CD4-positive, CD25-positive, alpha-beta regulatory T cell (primary cell): Measurements from ENCODE around the gene SLC6A6. TPM values are rescaled to one million over a fixed set of nuclear protein-coding genes. Genes with fewer than 3 reads are reported as not detected.
"Not testable (repeated sequence)": the region's sequence is repeated elsewhere in the genome, so short reads cannot be mapped to it uniquely, and the experiment has no call there.

Experiments used
- ATAC-seq, 2 donors: fragments of 150-1000 bp; cut with Tn5 transposase; one replicate each; pipeline ENCODE4 v1.10.0; 2021; ENCODE audit warnings: low read depth in 2 of 2, moderate number of reproducible peaks in 2 of 2, moderate library complexity in 1 of 2
- DNase-seq, 3 donors: peaks; one replicate each; pipeline versions ENCODE4 v3.0.0 to v3.0.0-alpha.2; 2012 to 2022; ENCODE audit warnings: mixed read lengths in 1 of 3
- H3K27ac ChIP-seq: one replicate; pipeline ENCODE4 v1.7.0; 2013; ENCODE audit warnings: mild to moderate bottlenecking, low read length; ENCODE audit not compliant: insufficient read depth, poor library complexity, severe bottlenecking
- H3K27me3 ChIP-seq: one replicate; pipeline ENCODE4 v1.7.0; 2013; ENCODE audit warnings: low read length; ENCODE audit not compliant: control insufficient read depth, insufficient read depth
- H3K36me3 ChIP-seq: one replicate; pipeline ENCODE4 v1.7.0; 2013; ENCODE audit warnings: mild to moderate bottlenecking, low read length, moderate library complexity; ENCODE audit not compliant: control insufficient read depth, insufficient read depth
- H3K4me1 ChIP-seq: 2 replicates; pipeline ENCODE4 v1.7.0; 2013; ENCODE audit warnings: mild to moderate bottlenecking, low read length; ENCODE audit not compliant: insufficient read depth, control insufficient read depth, poor library complexity, severe bottlenecking
- H3K4me3 ChIP-seq: one replicate; pipeline ENCODE4 v1.7.0; 2013; ENCODE audit warnings: low read depth, mild to moderate bottlenecking, low read length, moderate library complexity
- H3K9me3 ChIP-seq, 2 experiments: 1 replicate in 1 of 2; 2 replicates in 1 of 2; pipeline ENCODE4 v1.7.0; 2013; ENCODE audit warnings: low read length in 2 of 2, mild to moderate bottlenecking in 1 of 2, moderate library complexity in 1 of 2; ENCODE audit not compliant: control insufficient read depth in 2 of 2
- H3K27ac Mint-ChIP-seq, 3 donors: one replicate each; pipeline ENCODE4 v1.8.0; 2020 to 2022; ENCODE audit warnings: mild to moderate bottlenecking in 3 of 3, mixed read lengths in 3 of 3, moderate library complexity in 2 of 3
- H3K27me3 Mint-ChIP-seq: one replicate; pipeline ENCODE4 v1.8.0; 2022; ENCODE audit warnings: mild to moderate bottlenecking, mixed read lengths
- H3K36me3 Mint-ChIP-seq: one replicate; pipeline ENCODE4 v1.8.0; 2020; ENCODE audit warnings: mixed read lengths
- H3K4me1 Mint-ChIP-seq, 4 donors: one replicate each; pipeline ENCODE4 v1.8.0; 2020 to 2022; ENCODE audit warnings: mixed read lengths in 4 of 4, mild to moderate bottlenecking in 1 of 4
- H3K4me3 Mint-ChIP-seq, 4 donors: one replicate each; pipeline ENCODE4 v1.8.0; 2020 to 2022; ENCODE audit warnings: mild to moderate bottlenecking in 4 of 4, mixed read lengths in 4 of 4, moderate library complexity in 3 of 4
- H3K9me3 Mint-ChIP-seq, 7 donors: one replicate each; pipeline ENCODE4 v1.8.0; 2020 to 2022; ENCODE audit warnings: mixed read lengths in 7 of 7, mild to moderate bottlenecking in 3 of 7, moderate library complexity in 2 of 7
- polyA plus RNA-seq, 4 donors: library from polyadenylated mRNA; unstranded; fragments of 300-500 nt; fragmentation: Illumina TruSeq; gene quantifications; one replicate each; pipeline ENCODE4 v1.2.3, GENCODE V29; 2021
- total RNA-seq: library from RNA; stranded (reverse); gene quantifications from one replicate; pipeline ENCODE4 v1.2.3, GENCODE V29; 2022

Gene SLC6A6
- total and polyA plus RNA-seq, 5 donors from 2014 or later: 6.9 to 73.3 (median 9.1) TPM

DNA sequence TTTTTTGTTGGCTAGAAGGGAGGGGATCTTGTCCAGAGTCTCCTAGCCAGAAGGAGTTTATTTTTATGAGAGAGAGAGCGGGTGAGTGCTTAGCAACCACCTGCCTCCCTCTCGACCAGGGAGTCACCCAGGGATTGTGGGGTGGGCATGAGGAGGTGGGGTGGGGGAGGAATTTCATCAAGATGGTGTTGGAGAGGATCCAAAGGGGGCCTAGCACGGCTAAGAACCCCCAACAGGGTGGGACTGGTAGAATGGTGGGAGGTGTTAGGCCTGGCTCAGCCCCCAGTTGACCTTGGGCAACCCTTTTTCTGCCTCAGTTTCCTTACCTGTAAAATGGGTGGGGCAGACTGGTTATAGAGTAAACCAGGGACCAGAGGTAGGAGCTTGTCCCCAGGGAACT lies 1.8 kb downstream of the SLC6A6 start:
- Histone ChIP-seq H3K4me1 (peaks cover 54% of the 10 kb centered on the region), H3K9me3 (no peaks in the 10 kb centered on the region), H3K27me3 (no peaks in the 10 kb centered on the region), H3K27ac (peak overlapping the region; percentile 45), H3K36me3 (peaks cover 12% of the 10 kb centered on the region), H3K4me3 (peak overlapping the region; percentile 94)
- Mint-ChIP-seq H3K27ac (peak overlapping the region in 2 of 3 donors; percentile 81 to 100), H3K36me3 (peaks cover 16% of the 10 kb centered on the region), H3K4me1 (peaks cover 15 to 66% (median 43%) of the 10 kb centered on the region in 4 donors), H3K4me3 (peak overlapping the region; percentile 98 to 100 (median 100)), H3K27me3 (no peaks in the 10 kb centered on the region), H3K9me3 (no peaks in the 10 kb centered on the region)
- ATAC-seq: no peak
- DNase-seq: no peak

DNA sequence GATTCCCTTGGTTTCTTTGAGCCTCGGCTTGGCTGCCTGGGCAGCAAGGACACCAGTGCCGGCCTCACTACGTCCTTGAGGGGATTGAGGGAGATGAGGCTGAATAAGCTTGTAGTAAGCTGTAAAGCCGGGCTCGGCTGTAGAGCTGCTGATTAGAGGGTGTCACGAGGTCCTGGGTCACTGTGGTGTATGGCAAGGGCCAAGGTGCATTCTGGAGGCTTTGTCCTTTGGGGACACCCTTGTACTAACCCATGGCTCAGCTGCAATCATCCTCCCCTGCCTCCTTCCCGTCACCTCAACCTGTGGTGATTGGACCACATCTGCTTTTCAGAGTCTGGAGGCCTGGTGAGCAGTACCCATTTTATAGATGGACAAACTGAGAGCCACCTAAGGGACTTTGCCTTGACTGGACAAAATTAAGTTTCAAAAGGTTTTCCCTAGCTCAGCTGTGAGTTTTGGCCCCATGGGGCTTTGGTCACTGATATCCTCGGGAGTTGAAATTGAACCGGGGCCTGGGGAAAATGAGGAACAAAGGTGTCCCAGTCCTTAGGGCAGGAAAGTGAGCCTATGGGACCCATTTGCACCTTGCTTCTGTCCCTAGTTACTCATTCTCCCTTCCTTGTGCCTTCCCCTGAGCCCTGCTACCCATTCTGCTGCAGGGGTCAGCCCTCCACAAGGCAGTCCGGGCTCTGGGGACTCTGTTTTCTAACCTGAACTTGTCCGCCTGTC lies 2.4 kb downstream of the SLC6A6 start:
- peaks cover 58% of the 10 kb centered on the region for H3K4me1 ChIP-seq
- DNase-seq (no peak), ATAC-seq (no peak)
- H3K4me1 Mint-ChIP-seq: peaks cover 15 to 71% (median 46%) of the 10 kb centered on the region in 4 donors
- H3K9me3 ChIP-seq: no peaks in the 10 kb centered on the region
- H3K4me3 Mint-ChIP-seq: peak overlapping the region; percentile 98 to 100 (median 100)
- H3K36me3 ChIP-seq: peaks cover 13% of the 10 kb centered on the region
- H3K4me3 ChIP-seq: peak overlapping the region; percentile 94
- no peaks in the 10 kb centered on the region for H3K27me3 Mint-ChIP-seq
- H3K27ac ChIP-seq: no peak overlapping the region
- peaks cover 16% of the 10 kb centered on the region for H3K36me3 Mint-ChIP-seq
- H3K27ac Mint-ChIP-seq: peak overlapping the region; percentile 75 to 90 (median 82)
- H3K27me3 ChIP-seq: no peaks in the 10 kb centered on the region
- H3K9me3 Mint-ChIP-seq: no peaks in the 10 kb centered on the region

DNA sequence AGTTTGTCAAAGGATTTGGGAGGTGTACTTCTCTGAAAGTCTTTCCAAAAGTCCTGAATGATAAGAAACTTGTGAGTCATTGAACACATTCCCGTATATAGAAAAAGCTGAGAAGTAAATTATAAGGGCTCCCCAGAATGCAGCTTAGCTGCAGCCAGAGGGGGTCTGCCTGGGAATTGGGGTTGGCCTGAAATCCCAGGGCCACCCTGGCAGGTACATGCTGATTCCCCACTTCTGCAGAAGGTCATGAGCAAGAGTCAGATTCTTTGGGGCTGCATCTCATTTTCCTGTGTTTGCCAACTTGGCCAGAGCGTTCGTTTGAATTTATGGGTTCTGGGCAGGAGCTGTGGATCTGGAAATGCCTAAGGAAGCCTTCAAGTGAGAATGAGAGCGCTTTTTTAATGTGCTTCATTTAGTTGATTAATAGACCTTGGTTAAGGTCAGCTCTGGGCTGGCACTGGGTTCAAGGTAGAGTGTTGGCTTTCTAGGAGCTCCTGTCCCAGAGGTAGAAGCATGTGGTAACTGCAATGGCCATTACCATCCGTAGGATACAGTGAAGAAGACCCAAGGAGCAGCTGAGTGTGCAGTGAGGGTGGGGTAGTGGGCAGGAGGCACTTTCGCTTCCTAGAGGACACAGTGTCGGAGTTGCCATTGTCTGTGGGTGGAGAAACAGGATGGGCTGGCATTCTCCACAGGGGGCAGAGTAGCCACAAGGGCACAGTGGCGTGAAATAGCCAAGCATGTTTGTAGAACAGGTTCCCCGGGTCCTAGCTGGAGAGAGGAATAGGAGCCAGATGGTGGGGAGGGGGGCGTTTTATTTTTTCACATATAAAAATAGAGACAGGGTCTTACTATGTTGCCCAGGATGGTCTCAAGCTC lies 3.2 kb downstream of the SLC6A6 start:
- Histone ChIP-seq H3K9me3 (no peaks in the 10 kb centered on the region), H3K27me3 (no peaks in the 10 kb centered on the region), H3K27ac (no peak overlapping the region), H3K36me3 (peaks cover 15% of the 10 kb centered on the region), H3K4me1 (peaks cover 63% of the 10 kb centered on the region), H3K4me3 (peak overlapping the region; percentile 94)
- Mint-ChIP-seq H3K27ac (peak overlapping the region; percentile 75 to 90 (median 82)), H3K4me3 (peak overlapping the region; percentile 12 to 100 (median 94)), H3K36me3 (peaks cover 16% of the 10 kb centered on the region), H3K27me3 (no peaks in the 10 kb centered on the region), H3K4me1 (peaks cover 15 to 76% (median 50%) of the 10 kb centered on the region in 4 donors), H3K9me3 (no peaks in the 10 kb centered on the region)
- ATAC-seq (no peak), DNase-seq (no peak)

DNA sequence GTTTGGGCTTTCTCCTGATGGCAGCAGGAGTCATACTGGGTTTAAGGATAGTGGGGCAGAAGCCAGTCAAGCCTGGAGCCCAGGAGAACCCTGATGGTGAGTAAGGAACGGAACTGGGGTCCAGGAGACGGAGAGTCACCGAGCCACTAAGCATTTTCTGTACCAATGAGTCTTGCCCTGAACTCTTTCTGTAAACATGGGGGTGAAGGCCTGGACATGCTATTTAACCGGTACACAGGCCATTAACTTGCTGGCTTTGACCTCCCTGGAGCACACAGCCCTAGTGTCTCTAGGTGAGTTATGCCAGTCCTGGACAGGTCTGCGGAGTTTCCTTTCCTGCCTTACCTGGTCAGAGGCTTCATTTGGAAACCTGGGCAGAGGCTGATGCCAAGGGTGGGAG lies 3.9 kb downstream of the SLC6A6 start:
- Mint-ChIP-seq H3K9me3 (no peaks in the 10 kb centered on the region), H3K4me1 (peaks cover 15 to 79% (median 55%) of the 10 kb centered on the region in 4 donors), H3K36me3 (peaks cover 19% of the 10 kb centered on the region), H3K4me3 (peak overlapping the region; percentile 28 to 100 (median 63)), H3K27ac (peak overlapping the region in 2 of 3 donors; percentile 46 to 75), H3K27me3 (no peaks in the 10 kb centered on the region)
- Histone ChIP-seq H3K27ac (no peak overlapping the region), H3K9me3 (no peaks in the 10 kb centered on the region), H3K4me1 (peaks cover 66% of the 10 kb centered on the region), H3K36me3 (peaks cover 22% of the 10 kb centered on the region), H3K27me3 (no peaks in the 10 kb centered on the region), H3K4me3 (no peak overlapping the region)
- ATAC-seq (no peak), DNase-seq (no peak)

DNA sequence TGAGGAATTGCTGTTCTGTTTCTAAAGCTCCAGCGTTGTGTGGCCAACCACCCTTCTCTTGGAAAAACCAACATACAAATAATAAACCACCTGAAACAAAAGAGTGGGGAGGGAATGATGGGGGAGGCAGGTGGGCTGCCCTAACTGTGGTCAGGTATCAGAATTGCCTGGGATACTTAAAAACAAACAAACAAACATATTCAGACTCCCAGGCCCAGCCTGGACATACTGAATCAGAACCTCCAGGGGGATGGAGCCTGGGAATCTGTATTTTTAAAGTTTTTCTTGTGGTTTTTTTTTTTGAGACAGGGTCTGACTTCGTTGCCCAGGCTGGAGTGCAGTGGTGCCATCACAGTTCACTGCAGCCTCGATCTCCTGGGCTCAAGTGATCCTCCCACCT lies 4.4 kb downstream of the SLC6A6 start:
- peaks cover 64% of the 10 kb centered on the region for H3K4me1 ChIP-seq
- ATAC-seq (no peak), DNase-seq (no peak)
- Mint-ChIP-seq H3K27me3 (no peaks in the 10 kb centered on the region), H3K9me3 (no peaks in the 10 kb centered on the region), H3K4me1 (peaks cover 15 to 79% (median 53%) of the 10 kb centered on the region in 4 donors), H3K27ac (peak overlapping the region in 2 of 3 donors; percentile 46 to 75), H3K36me3 (peaks cover 21% of the 10 kb centered on the region), H3K4me3 (peak overlapping the region in 3 of 4 donors; percentile 28 to 100 (median 90))
- H3K4me3 ChIP-seq: no peak overlapping the region
- H3K27ac ChIP-seq: no peak overlapping the region
- H3K36me3 ChIP-seq: peaks cover 24% of the 10 kb centered on the region
- no peaks in the 10 kb centered on the region for H3K27me3 ChIP-seq
- no peaks in the 10 kb centered on the region for H3K9me3 ChIP-seq

DNA sequence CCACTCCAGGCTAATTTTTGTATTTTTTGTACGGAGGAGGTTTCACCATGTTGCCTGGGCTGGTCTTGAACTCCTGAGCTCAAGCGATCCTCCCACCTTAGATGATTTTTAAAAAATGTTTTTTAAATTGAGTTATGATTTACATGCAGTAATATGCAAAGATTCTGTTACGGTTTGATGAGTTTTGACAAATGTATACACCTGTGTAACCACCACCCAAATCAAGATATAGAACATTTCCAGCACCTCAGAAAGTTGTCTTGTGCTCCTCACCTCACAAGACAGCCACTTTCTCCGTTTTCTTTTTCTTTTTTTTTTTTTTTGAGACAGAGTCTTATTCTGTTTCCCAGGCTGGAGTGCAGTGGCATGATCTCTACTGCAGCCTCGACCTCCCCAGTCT lies 4.8 kb downstream of the SLC6A6 start:
- Histone ChIP-seq H3K27me3 (no peaks in the 10 kb centered on the region), H3K36me3 (peaks cover 27% of the 10 kb centered on the region), H3K4me1 (peaks cover 59% of the 10 kb centered on the region), H3K9me3 (no peaks in the 10 kb centered on the region), H3K4me3 (no peak overlapping the region), H3K27ac (no peak overlapping the region)
- ATAC-seq (no peak), DNase-seq (no peak)
- Mint-ChIP-seq H3K4me1 (peaks cover 15 to 76% (median 53%) of the 10 kb centered on the region in 4 donors), H3K27ac (peak overlapping the region in 2 of 3 donors; percentile 62 to 75), H3K4me3 (peak overlapping the region in 3 of 4 donors; percentile 11 to 73 (median 48)), H3K36me3 (peaks cover 21% of the 10 kb centered on the region), H3K27me3 (no peaks in the 10 kb centered on the region), H3K9me3 (no peaks in the 10 kb centered on the region)

DNA sequence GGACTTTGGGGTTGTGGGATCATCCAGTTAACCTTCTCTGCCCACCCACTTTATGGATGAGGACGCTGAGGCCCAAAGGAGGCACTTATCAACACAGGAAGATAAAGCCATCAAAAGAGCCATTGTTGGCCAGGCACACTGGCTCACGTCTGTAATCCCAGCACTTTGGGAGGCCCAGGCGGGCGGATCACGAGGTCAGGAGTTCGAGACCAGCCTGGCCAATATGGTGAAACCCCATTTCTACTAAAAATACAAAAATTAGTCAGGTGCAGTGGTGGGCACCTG lies 7.3 kb downstream of the SLC6A6 start:
- not testable (repeated sequence) for ATAC-seq

More for the DNA sequence above, 7.3 kb downstream of the SLC6A6 start:
- not testable (repeated sequence) for H3K27me3 ChIP-seq, H3K27me3 Mint-ChIP-seq, DNase-seq, H3K4me3 Mint-ChIP-seq, H3K27ac ChIP-seq, H3K9me3 ChIP-seq, H3K9me3 Mint-ChIP-seq, H3K4me3 ChIP-seq
- Histone ChIP-seq H3K36me3 (peaks cover 29% of the 10 kb centered on the region), H3K4me1 (peaks cover 51% of the 10 kb centered on the region)
- Mint-ChIP-seq H3K36me3 (peaks cover 17% of the 10 kb centered on the region), H3K4me1 (peaks cover 16 to 72% (median 46%) of the 10 kb centered on the region in 4 donors), H3K27ac (peak overlapping the region in 1 of 3 donors; percentile 23)
